Activated naive CD4-positive, alpha-beta T cell treated with anti-CD3 and anti-CD28 coated beads, Interleukin-2, amount 50 U/mL, for 72 hours (primary cell): Measurements from ENCODE around the gene DCDC2C. TPM values are rescaled to one million over a fixed set of nuclear protein-coding genes. Genes with fewer than 3 reads are reported as not detected.

Source experiments
- ATAC-seq, 2 donors: fragments of 150-1000 bp; cut with Tn5 transposase; 2 replicates each; pipeline ENCODE4 v1.10.0; 2021; ENCODE audit warnings: mild to moderate bottlenecking in 2 of 2, moderate library complexity in 2 of 2
- DNase-seq, 2 donors: peaks; one replicate each; pipeline ENCODE4 v3.0.0; 2021 to 2022; ENCODE audit warnings: low spot score in 2 of 2
- H3K27ac Mint-ChIP-seq, 2 donors: one replicate each; pipeline ENCODE4 v1.8.0; 2022; ENCODE audit warnings: mild to moderate bottlenecking in 2 of 2, mixed read lengths in 2 of 2
- H3K36me3 Mint-ChIP-seq, 2 donors: one replicate each; pipeline ENCODE4 v1.8.0; 2022; ENCODE audit warnings: mixed read lengths in 2 of 2
- H3K9me3 Mint-ChIP-seq, 2 donors: one replicate each; pipeline ENCODE4 v1.8.0; 2022; ENCODE audit warnings: mixed read lengths in 2 of 2
- total RNA-seq, 2 donors: library from RNA; stranded (reverse); gene quantifications; one replicate each; pipeline ENCODE4 v1.2.3, GENCODE V29; 2022

Gene DCDC2C
- total RNA-seq, 2 donors from 2014 or later: not detected

DNA sequence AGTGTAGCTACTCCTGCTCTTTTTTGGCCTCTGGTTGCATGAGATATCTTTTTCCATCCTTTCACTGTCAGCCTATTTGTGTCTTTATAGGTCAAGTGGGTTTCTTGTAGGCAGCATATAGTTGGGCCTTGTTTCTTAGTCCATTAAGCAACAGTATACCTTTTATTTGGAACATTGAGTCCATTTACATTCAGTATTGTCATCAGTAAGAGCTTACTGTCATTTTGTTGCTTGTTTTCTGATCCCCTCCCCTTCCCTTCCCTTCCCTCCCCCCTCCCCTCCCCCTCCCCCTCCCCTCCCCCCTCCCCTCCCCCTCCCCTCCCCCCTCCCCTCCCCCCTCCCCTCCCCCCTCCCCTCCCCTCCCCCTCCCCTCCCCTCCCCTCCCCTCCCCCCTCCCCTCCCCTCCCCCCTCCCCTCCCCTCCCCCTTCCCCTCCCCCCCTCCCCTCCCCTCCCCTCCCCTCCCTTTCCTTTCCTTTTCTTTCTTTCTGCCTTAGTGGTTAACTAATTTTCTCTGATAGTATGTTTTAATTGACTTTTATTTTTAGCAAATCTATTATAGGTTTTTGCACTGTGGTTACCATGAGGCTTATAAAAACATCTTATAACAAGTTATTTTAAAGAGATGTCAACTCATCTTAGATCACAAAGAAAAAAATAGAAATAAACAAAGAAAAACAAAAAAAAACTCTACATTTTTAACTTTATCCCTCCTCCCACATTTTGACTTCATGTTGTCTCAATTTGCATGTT lies 13.2 kb upstream of the DCDC2C start:
- H3K36me3 Mint-ChIP-seq: peaks cover 0 to 13% of the 10 kb centered on the region in 2 donors
- peaks cover 7 to 10% of the 10 kb centered on the region in 2 donors for H3K9me3 Mint-ChIP-seq
- ATAC-seq: peak in 1 of 2 donors; percentile 46
- DNase-seq: no peak
- H3K27ac Mint-ChIP-seq: peak overlapping the region in 1 of 2 donors; percentile 91

DNA sequence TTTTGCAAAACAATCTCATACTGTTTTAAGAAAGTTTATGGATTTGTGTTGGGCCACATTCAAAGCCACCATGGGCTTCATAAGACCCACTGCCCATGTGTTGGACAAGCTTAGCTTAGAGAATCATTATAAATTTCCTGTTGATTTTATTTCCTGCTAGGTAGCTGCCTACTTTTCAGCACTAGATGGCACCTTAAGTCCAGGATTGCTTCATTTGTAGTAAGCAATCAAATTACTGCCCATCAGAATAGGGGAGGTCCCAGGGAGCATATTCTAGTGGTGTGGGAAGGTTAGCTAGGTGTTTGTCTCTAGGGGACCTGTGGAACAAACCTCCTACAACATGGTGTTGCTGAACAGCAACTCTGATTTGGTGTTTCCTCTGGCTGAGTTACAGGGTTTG lies 11.0 kb upstream of the DCDC2C start:
- DNase-seq (no peak), ATAC-seq (no peak)
- Mint-ChIP-seq H3K36me3 (peaks cover 0 to 13% of the 10 kb centered on the region in 2 donors), H3K9me3 (peaks cover 7 to 10% of the 10 kb centered on the region in 2 donors), H3K27ac (no peak overlapping the region)

DNA sequence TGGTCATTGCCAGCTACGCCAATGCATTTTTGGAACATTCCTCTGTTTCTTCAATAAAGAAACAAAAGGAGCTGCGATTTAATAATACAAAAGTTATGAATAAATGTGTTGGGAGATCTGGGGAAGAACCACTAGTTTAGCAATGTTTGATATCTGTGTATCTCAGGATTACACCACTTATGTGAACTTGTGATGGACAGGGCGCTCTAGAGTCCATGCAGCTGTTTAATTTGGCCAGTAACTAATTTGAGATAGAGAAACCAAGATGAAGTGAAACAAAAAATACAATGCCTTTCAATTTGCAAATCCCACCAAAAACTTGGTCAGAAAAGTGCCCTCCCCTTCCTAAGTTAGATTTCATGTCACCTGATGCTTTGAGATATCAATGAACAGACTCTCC lies 6.8 kb upstream of the DCDC2C start:
- DNase-seq: no peak
- H3K27ac Mint-ChIP-seq: no peak overlapping the region
- ATAC-seq: no peak
- peaks cover 0 to 6% of the 10 kb centered on the region in 2 donors for H3K9me3 Mint-ChIP-seq
- peaks cover 0 to 6% of the 10 kb centered on the region in 2 donors for H3K36me3 Mint-ChIP-seq

DNA sequence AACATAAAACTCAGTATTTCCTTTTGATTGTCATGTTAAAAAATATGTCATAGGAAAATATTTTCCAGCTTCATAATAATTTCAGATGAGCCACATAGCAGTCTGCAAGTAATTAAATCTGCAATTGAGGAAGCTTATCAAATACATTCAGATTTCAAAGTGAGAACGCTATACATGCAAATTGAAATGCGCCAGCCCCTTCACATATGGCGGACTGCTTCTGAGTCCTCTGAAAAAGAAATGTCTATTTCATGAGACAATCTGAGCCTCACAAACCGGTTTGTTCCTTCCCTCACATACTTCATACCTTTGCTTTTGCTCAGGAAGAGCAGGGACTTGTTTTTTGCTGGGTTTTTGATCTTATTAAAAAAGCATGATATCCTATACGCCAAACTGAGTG lies 2.3 kb upstream of the DCDC2C start:
- peaks cover 0 to 4% of the 10 kb centered on the region in 2 donors for H3K9me3 Mint-ChIP-seq
- peaks cover 5 to 6% of the 10 kb centered on the region in 2 donors for H3K36me3 Mint-ChIP-seq
- H3K27ac Mint-ChIP-seq: no peak overlapping the region
- DNase-seq (no peak), ATAC-seq (no peak)

DNA sequence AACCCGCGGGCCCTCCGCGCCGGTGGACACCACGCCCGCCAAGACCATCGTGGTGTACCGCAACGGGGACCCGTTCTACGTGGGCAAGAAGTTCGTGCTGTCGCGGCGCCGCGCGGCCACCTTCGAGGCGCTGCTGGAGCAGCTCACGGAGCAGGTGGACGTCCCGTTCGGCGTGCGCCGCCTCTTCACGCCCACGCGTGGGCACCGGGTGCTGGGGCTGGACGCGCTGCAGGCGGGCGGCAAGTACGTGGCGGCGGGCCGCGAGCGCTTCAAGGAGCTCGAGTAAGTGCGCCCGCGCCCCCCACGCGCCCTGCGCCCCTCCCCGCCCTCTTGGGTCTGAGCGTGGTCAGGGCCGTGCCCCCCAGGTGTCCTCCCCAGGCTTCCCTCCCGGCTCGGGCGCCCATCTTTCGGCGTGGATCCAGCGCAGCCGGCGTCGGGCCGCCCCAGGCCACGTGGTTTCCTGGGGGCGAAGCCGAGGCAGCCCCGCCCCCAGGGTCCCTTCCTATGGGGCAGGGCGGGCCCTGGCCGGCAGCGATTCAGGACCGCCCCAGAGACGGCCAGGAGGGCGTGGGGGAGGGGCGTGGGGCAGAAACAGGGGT lies 481 bp downstream of the DCDC2C start:
- peaks cover 5 to 6% of the 10 kb centered on the region in 2 donors for H3K36me3 Mint-ChIP-seq
- peaks cover 0 to 4% of the 10 kb centered on the region in 2 donors for H3K9me3 Mint-ChIP-seq
- no peak overlapping the region for H3K27ac Mint-ChIP-seq
- ATAC-seq (no peak), DNase-seq (no peak)

DNA sequence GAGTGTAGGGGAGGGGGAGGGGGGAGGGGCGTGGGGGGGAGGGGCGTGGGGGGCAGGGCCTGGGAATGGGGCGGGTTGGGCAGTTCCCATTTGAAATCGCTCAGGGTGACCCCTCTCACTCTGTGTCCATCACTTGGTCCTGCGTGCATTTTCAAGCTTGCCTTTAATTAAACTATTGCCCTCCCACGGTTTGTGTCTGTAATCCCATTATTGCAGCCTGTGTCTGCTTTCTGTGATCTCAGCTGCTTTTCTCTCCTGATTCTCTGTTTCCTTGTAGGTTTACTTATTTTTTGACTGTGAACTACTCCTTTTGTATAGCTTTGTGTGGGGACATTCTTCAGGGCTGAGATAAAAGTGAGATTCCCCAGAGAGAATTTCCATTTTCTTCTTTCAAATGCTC lies 1.3 kb downstream of the DCDC2C start:
- no peak overlapping the region for H3K27ac Mint-ChIP-seq
- no peak for ATAC-seq

DNA sequence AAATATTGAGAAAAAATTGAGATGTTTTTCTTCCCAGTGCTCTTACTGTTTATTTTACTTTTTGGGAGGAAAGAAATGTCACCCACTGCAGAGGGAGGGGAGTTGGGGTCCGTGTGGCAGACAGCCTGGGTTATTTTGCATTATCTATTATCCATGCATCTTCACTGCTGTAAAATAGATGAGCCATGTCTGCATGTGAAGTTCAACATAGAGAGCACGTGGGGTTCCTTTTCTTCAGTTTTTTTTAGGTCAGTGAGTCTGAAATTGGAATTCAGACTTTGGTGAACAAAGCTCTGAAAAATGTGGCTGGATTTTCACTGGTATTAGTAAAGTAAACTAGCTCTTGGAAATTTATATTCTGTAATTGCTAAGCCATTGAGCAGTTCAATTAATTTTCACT lies 2.4 kb downstream of the DCDC2C start:
- ATAC-seq (no peak), DNase-seq (no peak)
- H3K27ac Mint-ChIP-seq: no peak overlapping the region
- H3K36me3 Mint-ChIP-seq: peaks cover 5 to 6% of the 10 kb centered on the region in 2 donors
- peaks cover 0 to 4% of the 10 kb centered on the region in 2 donors for H3K9me3 Mint-ChIP-seq

More for the DNA sequence above, 1.3 kb downstream of the DCDC2C start:
- Mint-ChIP-seq H3K9me3 (peaks cover 0 to 4% of the 10 kb centered on the region in 2 donors), H3K36me3 (peaks cover 5 to 6% of the 10 kb centered on the region in 2 donors)
- no peak for DNase-seq

DNA sequence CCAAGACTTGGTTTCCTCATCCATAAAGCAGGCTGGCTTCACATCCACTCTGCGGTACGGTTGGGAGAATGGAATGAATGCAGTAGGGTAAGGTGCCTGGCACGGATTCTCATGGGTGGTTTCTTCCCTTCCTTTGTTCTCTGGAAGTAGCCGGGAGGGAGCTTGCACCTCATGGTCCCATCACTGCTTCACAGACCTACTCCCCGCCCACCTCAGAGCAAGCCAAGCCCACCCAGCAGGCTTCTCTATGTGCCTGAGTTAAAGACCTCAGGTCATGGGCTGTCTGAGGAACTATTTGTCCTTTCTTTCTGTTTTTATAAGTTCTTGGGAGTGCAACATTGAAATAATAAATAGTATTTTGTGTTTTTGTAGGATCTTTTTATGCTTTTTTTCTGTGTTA lies 3.5 kb downstream of the DCDC2C start:
- Mint-ChIP-seq H3K36me3 (peaks cover 5 to 6% of the 10 kb centered on the region in 2 donors), H3K9me3 (peaks cover 0 to 4% of the 10 kb centered on the region in 2 donors), H3K27ac (no peak overlapping the region)
- no peak for DNase-seq
- ATAC-seq: no peak

DNA sequence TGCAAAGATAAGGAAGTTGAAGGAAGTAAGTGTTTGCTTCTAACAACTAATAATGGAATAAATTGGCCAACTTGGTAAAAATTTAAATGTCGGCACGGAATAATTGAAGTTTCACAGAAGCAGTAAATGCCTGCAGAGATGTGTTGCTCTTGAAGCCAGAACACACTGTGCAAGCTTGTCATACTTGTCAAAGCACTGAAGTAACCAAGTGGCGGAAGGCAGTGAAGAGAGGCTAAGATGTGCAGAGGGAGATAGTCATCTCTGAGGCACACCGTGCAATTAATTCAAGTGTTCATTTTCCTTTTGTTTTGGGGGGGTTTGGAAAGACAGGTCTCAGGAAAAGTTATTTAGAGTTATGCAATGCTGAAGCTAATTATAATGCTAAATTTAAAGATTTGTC lies 5.2 kb downstream of the DCDC2C start:
- no peak for DNase-seq
- peaks cover 5 to 6% of the 10 kb centered on the region in 2 donors for H3K36me3 Mint-ChIP-seq
- no peak for ATAC-seq
- H3K27ac Mint-ChIP-seq: no peak overlapping the region
- peaks cover 0 to 4% of the 10 kb centered on the region in 2 donors for H3K9me3 Mint-ChIP-seq

DNA sequence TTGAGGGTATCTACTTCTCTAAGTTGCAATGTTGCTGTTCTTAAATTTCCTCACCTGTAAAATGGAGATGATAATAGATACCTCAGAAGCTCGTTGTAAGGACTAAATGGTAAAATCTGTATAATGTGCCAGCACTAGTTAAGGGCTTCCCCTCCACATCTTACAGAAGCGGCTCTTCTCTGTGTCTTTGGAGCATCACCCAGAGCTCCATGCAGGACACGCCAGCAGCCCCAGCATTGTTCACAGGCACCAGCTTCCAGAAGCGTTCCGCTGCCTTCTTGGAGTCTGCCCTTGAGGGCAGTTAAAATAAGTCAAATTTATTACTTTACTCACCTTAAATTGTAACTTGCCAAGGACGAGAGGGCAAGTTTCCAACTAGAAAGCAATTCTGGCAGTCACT lies 5.8 kb downstream of the DCDC2C start:
- DNase-seq (no peak), ATAC-seq (no peak)
- no peak overlapping the region for H3K27ac Mint-ChIP-seq
- H3K36me3 Mint-ChIP-seq: peaks cover 5 to 6% of the 10 kb centered on the region in 2 donors
- peaks cover 0 to 4% of the 10 kb centered on the region in 2 donors for H3K9me3 Mint-ChIP-seq

DNA sequence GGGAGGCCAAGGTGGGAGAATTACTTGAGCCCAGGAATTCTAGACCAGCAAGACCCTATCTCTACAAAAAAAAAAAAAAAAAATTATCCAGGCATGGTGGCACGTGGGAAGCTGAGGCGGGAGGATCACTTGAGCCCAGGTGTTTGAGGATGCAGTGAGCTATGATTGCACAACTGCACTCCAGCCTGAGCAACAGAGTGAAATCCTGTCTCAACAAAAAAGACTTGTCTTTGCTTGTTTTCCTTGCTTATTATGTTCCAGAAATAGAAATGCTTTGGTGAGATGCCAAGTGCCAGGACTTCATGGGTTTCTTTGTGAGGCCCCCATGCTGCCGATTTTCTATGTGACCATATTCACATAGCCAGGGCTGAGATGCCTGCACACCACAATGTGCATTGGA lies 9.0 kb downstream of the DCDC2C start:
- ATAC-seq (no peak), DNase-seq (no peak)
- Mint-ChIP-seq H3K36me3 (no peaks in the 10 kb centered on the region), H3K9me3 (no peaks in the 10 kb centered on the region), H3K27ac (no peak overlapping the region)

DNA sequence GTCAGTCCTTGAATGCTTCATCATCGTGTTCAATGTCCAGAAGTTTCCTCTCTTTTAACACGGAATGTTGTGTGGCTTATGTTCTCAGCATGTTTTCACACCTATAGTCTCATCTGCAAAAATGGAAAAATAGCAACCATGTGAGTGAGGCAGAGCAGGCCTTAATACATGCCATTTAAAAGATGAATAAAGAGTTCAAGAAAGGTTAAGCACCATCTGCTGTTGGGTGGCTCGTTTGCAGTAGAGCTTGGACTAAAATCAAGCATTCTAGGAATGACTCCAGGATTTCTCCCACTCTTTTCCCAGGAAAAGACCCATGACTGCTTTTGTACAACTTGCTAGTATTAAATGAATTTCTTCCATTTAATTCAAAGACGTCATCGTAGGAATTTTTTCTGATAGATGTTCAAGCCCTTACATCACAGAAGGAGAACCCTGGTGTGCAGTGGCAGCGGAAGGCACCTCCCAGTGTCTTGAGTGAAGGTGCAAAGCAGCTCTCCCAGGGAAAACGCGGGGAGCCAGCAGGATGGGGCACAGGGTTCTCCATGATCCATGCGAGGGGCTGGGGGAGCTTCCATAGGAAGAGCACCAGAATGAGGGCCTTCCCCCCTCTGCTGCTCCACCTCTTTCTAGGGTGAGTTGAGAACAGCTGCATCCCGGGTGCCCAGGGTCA lies 9.6 kb downstream of the DCDC2C start:
- Mint-ChIP-seq H3K9me3 (no peaks in the 10 kb centered on the region), H3K36me3 (no peaks in the 10 kb centered on the region), H3K27ac (no peak overlapping the region)
- DNase-seq (no peak), ATAC-seq (no peak)

DNA sequence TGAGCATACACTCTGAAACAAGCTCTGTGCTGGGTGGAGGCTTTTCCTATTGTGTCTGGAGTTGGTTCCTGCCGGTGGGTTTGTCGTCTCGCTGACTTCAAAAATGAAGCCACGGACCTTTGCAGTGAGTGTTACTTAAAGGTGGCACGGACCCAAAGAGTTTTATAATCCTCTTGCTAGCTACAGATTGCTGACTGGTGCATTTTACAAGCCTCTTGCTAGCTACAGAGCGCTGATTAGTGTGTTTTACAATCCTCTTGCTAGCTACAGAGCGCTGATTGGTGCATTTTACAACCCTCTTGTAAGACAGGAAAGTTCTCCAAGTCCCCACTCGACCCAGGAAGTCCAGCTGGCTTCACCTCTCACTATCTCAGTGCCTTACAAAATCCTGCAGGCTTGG lies 15.3 kb downstream of the DCDC2C start:
- Mint-ChIP-seq H3K36me3 (no peaks in the 10 kb centered on the region), H3K9me3 (peaks cover 4 to 7% of the 10 kb centered on the region in 2 donors), H3K27ac (no peak overlapping the region)
- ATAC-seq (no peak), DNase-seq (no peak)

DNA sequence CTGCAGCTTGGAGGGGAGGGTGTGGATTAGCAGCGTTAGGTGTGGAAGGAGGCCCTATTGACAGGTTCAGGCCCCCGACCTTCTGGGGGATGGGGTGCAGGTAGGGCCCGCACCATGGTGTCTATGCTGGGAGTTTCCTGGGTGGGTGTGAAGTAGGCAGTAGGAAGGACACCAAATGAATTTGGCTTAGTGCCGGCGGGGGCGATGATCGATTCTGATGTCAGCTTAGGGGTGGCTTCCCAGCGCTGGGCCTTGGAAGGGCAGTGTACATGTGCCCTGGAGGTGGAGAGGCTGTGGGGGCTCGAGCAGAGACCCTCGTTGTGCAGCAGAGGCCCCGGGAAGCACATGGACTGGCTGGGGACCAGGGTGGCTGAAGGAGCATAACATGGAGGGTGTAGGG lies 21.6 kb downstream of the DCDC2C start:
- DNase-seq: no peak
- peaks cover 4 to 7% of the 10 kb centered on the region in 2 donors for H3K9me3 Mint-ChIP-seq
- no peak overlapping the region for H3K27ac Mint-ChIP-seq
- H3K36me3 Mint-ChIP-seq: no peaks in the 10 kb centered on the region
- no peak for ATAC-seq

DNA sequence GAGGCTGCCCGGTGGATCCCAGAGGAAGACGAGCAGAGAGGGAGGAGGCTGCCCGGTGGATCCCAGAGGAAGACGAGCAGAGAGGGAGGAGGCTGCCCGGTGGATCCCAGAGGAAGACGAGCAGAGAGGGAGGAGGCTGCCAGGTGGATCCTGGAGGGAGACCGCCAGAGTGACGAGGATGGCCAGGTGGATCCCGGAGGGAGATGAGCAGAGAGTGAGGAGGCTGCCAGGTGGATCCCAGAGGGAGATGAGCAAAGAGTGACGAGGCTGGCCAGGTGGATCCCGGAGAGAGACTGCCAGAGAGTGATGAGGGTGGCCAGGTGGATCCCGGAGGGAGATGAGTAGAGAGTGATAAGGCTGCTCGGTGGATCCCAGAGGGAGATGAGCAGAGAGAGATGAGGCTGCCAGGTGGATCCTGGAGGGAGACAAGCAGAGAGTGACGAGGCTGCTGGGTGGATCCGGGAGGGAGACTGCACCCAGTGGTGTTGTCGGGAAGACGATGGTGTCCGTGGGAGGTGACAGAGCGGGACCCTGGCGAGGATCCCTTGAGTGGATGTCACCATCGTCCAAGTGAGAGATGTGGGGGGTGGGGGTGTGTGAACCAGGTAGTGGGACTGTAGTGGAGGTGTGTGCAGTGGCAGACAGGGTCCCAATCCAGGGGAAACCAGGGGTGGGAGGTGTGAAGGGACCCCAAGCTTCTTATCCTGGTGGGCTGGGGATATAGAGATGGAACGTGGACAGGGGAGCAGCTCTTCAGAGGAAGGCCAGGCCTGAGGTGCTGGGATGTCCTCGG lies 22.3 kb downstream of the DCDC2C start:
- DNase-seq (no peak), ATAC-seq (no peak)
- peaks cover 4% of the 10 kb centered on the region in 2 donors for H3K9me3 Mint-ChIP-seq
- H3K27ac Mint-ChIP-seq: no peak overlapping the region
- no peaks in the 10 kb centered on the region for H3K36me3 Mint-ChIP-seq

DNA sequence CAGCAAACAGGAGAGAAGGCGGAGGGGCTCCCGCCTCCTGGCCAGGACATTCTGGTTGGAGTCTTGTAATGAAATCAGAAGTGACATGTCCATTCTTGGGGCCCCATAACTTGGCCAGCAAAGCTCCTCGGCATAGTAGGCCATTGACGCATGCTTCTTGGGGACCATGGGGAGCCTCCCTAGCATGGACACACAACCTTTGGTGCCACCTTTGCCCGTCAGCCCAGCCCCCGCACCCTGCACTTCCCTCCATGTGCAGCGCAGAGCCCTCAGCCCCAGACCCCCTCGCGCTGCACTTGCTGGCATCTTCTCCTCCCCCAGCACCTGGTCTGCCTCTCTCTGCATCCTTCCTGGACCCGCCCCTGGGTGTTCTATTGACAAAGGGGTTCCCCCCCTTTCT lies 23.1 kb downstream of the DCDC2C start:
- ATAC-seq (no peak), DNase-seq (no peak)
- Mint-ChIP-seq H3K9me3 (peaks cover 4% of the 10 kb centered on the region in 2 donors), H3K36me3 (no peaks in the 10 kb centered on the region), H3K27ac (no peak overlapping the region)
